WTC11 (cell line): ENCODE data around the gene PDIA2. TPM values are rescaled to one million over a fixed set of nuclear protein-coding genes. Genes with fewer than 3 reads are reported as not detected.
A peak's percentile ranks its signal among the peaks of the same experiment; 100 is the strongest.

Experiments
- ATAC-seq: fragments of 200-7000 bp; cut with Tn5 transposase; 2 replicates; pipeline ENCODE4 v1.10.0; 2021; ENCODE audit warnings: mild to moderate bottlenecking, moderate library complexity
- CTCF ChIA-PET: fragments of 300-600 bp; sonication (Branson Sonifier 250); formaldehyde crosslinking; loops from one replicate; lab custom pipeline; 2021; ENCODE audit warnings: antibody characterized with exemption; lab: Charles Lee
- POLR2A ChIA-PET: fragments of 350-600 bp; sonication (Branson Sonifier 250); formaldehyde crosslinking; loops from one replicate; lab custom pipeline; 2021; ENCODE audit warnings: antibody characterized with exemption; lab: Charles Lee
- DNase-seq: peaks from one replicate; pipeline ENCODE4 v3.0.0; 2021; ENCODE audit warnings: low spot score
- H3K27ac Mint-ChIP-seq: 2 replicates; pipeline ENCODE4 v1.8.0; 2021; ENCODE audit warnings: mixed read lengths
- H3K27me3 Mint-ChIP-seq: 2 replicates; pipeline ENCODE4 v1.8.0; 2021; ENCODE audit warnings: low read depth, mild to moderate bottlenecking, moderate library complexity, mixed read lengths
- H3K36me3 Mint-ChIP-seq: 2 replicates; pipeline ENCODE4 v1.8.0; 2021; ENCODE audit warnings: mixed read lengths
- H3K4me1 Mint-ChIP-seq: 2 replicates; pipeline ENCODE4 v1.8.0; 2022; ENCODE audit warnings: mixed read lengths
- H3K4me3 Mint-ChIP-seq: 2 replicates; pipeline ENCODE4 v1.8.0; 2021; ENCODE audit warnings: mild to moderate bottlenecking, moderate library complexity, mixed read lengths
- H3K9me3 Mint-ChIP-seq: 2 replicates; pipeline ENCODE4 v1.8.0; 2021; ENCODE audit warnings: mixed read lengths
- ELF4 ChIP-seq: sonication (generic); formaldehyde crosslinking; IDR thresholded peaks from 2 replicates; pipeline ENCODE4 v1.8.1; 2022; ENCODE audit warnings: low read depth, mild to moderate bottlenecking, moderate library complexity, missing genetic modification reagents
- GTF2I ChIP-seq: fragments of 250-450 bp; sonication (Bioruptor Pico); conservative IDR thresholded peaks from 2 replicates; pipeline ENCODE4 v1.4.0; 2021; ENCODE audit warnings: mild to moderate bottlenecking
- KAT7 ChIP-seq: sonication (generic); formaldehyde crosslinking; IDR thresholded peaks from 2 replicates; pipeline ENCODE4 v1.8.1; 2023; ENCODE audit warnings: missing genetic modification reagents, mild to moderate bottlenecking, borderline replicate concordance
- MLX ChIP-seq: sonication (generic); formaldehyde crosslinking; IDR thresholded peaks from 2 replicates; pipeline ENCODE4 v1.8.1; 2023; ENCODE audit warnings: mild to moderate bottlenecking, missing genetic modification reagents, moderate library complexity
- NFATC4 ChIP-seq: fragments of 250-450 bp; sonication (Bioruptor Pico); IDR thresholded peaks from 2 replicates; pipeline ENCODE4 v1.9.0; 2021; ENCODE audit warnings: mild to moderate bottlenecking
- RELA ChIP-seq: sonication (generic); formaldehyde crosslinking; IDR thresholded peaks from 2 replicates; pipeline ENCODE4 v1.8.1; 2022; ENCODE audit warnings: missing genetic modification reagents, mild to moderate bottlenecking, borderline replicate concordance
- RORB ChIP-seq: fragments of 250-450 bp; sonication (Bioruptor Pico); IDR thresholded peaks from 2 replicates; pipeline ENCODE4 v1.9.0; 2021; ENCODE audit warnings: mild to moderate bottlenecking
- SOX15 ChIP-seq: fragments of 250-450 bp; sonication (Bioruptor Pico); IDR thresholded peaks from 2 replicates; pipeline ENCODE4 v1.9.0; 2021; ENCODE audit warnings: mild to moderate bottlenecking
- ZNF121 ChIP-seq: sonication (generic); formaldehyde crosslinking; IDR thresholded peaks from 2 replicates; pipeline ENCODE4 v1.8.0; 2023; ENCODE audit warnings: missing genetic modification reagents
- ZNF138 ChIP-seq: sonication (generic); formaldehyde crosslinking; conservative IDR thresholded peaks from 2 replicates; pipeline ENCODE4 v1.8.1; 2022; ENCODE audit warnings: mild to moderate bottlenecking, moderate library complexity, missing genetic modification reagents
- ZNF512 ChIP-seq: sonication (generic); formaldehyde crosslinking; IDR thresholded peaks from 2 replicates; pipeline ENCODE4 v1.8.1; 2022; ENCODE audit warnings: missing genetic modification reagents, borderline replicate concordance
- total RNA-seq: library from RNA; stranded (reverse); gene quantifications from 3 replicates; pipeline ENCODE4 v1.2.3, GENCODE V29; 2021
- TF ChIP-seq, protein P1 (sequence below): sonication (generic); formaldehyde crosslinking; IDR thresholded peaks from 2 replicates; pipeline ENCODE4 v1.8.0; 2022; ENCODE audit warnings: missing genetic modification reagents
- TF ChIP-seq, protein P2 (sequence below): sonication (generic); formaldehyde crosslinking; IDR thresholded peaks from 2 replicates; pipeline ENCODE4 v1.8.0; 2022; ENCODE audit warnings: mild to moderate bottlenecking, missing genetic modification reagents
- TF ChIP-seq, protein P3 (sequence below): sonication (generic); formaldehyde crosslinking; IDR thresholded peaks from 2 replicates; pipeline ENCODE4 v1.8.1; 2023; ENCODE audit warnings: mild to moderate bottlenecking, missing genetic modification reagents, moderate library complexity
- TF ChIP-seq, protein P4 (sequence below): sonication (generic); formaldehyde crosslinking; IDR thresholded peaks from 2 replicates; pipeline ENCODE4 v1.8.1; 2023; ENCODE audit warnings: mild to moderate bottlenecking, missing genetic modification reagents
- TF ChIP-seq, protein P5 (sequence below): sonication (generic); formaldehyde crosslinking; IDR thresholded peaks from 2 replicates; pipeline ENCODE4 v1.8.0; 2022; ENCODE audit warnings: mild to moderate bottlenecking, missing genetic modification reagents
- TF ChIP-seq, protein P6 (sequence below): sonication (generic); formaldehyde crosslinking; IDR thresholded peaks from 2 replicates; pipeline ENCODE4 v1.8.1; 2022; ENCODE audit warnings: mild to moderate bottlenecking, missing genetic modification reagents, moderate library complexity, borderline replicate concordance

The PDIA2 gene
- total RNA-seq, 1 experiment from 2014 or later: 2.4 TPM

DNA sequence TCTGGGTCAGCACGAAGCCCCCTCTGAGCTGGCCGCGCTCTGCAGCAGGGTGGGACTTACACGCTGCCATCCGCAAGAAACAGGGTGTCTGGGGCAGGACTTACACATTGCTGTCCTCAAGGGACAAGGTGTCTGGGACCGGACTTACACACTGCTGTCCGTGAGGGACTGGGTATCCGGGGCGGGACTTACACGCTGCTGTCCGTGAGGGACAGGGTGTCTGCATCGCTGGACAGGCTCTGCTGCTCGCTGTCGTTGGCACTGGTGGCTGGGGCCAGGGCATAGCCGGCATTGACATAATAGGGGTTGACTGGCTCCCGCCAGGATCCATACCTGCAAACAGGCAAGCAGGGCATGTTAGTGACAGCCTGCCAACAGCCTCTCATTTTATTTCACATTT, 31.4 kb downstream of the PDIA2 start (continued):
- TF ChIP-seq GTF2I (CRISPR knock-in tag): no peak
- TF ChIP-seq ZNF121: no peak

GRCh38 chr16:314795-315299, 31.9 kb downstream of the PDIA2 start:
- Mint-ChIP-seq H3K27ac (0 out of 2 replicates have a peak overlapping the region, but pooled peaks have one; percentile 55), H3K36me3 (peaks cover 18% of the 10 kb centered on the region), H3K4me1 (peaks cover 15% of the 10 kb centered on the region), H3K4me3 (no peak overlapping the region), H3K9me3 (no peaks in the 10 kb centered on the region), H3K27me3 (no peaks in the 10 kb centered on the region)
- POLR2A ChIA-PET: no interaction called here
- no peak for ATAC-seq
- TF ChIP-seq, protein P1, sequence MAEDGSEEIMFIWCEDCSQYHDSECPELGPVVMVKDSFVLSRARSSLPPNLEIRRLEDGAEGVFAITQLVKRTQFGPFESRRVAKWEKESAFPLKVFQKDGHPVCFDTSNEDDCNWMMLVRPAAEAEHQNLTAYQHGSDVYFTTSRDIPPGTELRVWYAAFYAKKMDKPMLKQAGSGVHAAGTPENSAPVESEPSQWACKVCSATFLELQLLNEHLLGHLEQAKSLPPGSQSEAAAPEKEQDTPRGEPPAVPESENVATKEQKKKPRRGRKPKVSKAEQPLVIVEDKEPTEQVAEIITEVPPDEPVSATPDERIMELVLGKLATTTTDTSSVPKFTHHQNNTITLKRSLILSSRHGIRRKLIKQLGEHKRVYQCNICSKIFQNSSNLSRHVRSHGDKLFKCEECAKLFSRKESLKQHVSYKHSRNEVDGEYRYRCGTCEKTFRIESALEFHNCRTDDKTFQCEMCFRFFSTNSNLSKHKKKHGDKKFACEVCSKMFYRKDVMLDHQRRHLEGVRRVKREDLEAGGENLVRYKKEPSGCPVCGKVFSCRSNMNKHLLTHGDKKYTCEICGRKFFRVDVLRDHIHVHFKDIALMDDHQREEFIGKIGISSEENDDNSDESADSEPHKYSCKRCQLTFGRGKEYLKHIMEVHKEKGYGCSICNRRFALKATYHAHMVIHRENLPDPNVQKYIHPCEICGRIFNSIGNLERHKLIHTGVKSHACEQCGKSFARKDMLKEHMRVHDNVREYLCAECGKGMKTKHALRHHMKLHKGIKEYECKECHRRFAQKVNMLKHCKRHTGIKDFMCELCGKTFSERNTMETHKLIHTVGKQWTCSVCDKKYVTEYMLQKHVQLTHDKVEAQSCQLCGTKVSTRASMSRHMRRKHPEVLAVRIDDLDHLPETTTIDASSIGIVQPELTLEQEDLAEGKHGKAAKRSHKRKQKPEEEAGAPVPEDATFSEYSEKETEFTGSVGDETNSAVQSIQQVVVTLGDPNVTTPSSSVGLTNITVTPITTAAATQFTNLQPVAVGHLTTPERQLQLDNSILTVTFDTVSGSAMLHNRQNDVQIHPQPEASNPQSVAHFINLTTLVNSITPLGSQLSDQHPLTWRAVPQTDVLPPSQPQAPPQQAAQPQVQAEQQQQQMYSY (CRISPR knock-in tag): no peak
- TF ChIP-seq, protein P2, sequence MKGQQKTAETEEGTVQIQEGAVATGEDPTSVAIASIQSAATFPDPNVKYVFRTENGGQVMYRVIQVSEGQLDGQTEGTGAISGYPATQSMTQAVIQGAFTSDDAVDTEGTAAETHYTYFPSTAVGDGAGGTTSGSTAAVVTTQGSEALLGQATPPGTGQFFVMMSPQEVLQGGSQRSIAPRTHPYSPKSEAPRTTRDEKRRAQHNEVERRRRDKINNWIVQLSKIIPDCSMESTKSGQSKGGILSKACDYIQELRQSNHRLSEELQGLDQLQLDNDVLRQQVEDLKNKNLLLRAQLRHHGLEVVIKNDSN (CRISPR knock-in tag): no peak
- no peak for TF ChIP-seq ZNF512 (CRISPR knock-in tag)
- TF ChIP-seq, protein P3, sequence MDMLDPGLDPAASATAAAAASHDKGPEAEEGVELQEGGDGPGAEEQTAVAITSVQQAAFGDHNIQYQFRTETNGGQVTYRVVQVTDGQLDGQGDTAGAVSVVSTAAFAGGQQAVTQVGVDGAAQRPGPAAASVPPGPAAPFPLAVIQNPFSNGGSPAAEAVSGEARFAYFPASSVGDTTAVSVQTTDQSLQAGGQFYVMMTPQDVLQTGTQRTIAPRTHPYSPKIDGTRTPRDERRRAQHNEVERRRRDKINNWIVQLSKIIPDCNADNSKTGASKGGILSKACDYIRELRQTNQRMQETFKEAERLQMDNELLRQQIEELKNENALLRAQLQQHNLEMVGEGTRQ (CRISPR knock-in tag): no peak
- no peak for TF ChIP-seq RELA (CRISPR knock-in tag)
- no peak for TF ChIP-seq RORB
- TF ChIP-seq, protein P4, sequence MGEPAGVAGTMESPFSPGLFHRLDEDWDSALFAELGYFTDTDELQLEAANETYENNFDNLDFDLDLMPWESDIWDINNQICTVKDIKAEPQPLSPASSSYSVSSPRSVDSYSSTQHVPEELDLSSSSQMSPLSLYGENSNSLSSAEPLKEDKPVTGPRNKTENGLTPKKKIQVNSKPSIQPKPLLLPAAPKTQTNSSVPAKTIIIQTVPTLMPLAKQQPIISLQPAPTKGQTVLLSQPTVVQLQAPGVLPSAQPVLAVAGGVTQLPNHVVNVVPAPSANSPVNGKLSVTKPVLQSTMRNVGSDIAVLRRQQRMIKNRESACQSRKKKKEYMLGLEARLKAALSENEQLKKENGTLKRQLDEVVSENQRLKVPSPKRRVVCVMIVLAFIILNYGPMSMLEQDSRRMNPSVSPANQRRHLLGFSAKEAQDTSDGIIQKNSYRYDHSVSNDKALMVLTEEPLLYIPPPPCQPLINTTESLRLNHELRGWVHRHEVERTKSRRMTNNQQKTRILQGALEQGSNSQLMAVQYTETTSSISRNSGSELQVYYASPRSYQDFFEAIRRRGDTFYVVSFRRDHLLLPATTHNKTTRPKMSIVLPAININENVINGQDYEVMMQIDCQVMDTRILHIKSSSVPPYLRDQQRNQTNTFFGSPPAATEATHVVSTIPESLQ (CRISPR knock-in tag): no peak
- no peak for TF ChIP-seq NFATC4 (CRISPR knock-in tag)
- TF ChIP-seq ELF4 (CRISPR knock-in tag): no peak
- TF ChIP-seq MLX: no peak
- TF ChIP-seq, protein P5, sequence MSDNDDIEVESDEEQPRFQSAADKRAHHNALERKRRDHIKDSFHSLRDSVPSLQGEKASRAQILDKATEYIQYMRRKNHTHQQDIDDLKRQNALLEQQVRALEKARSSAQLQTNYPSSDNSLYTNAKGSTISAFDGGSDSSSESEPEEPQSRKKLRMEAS: no peak
- no peak for TF ChIP-seq GTF2I (CRISPR knock-in tag)
- TF ChIP-seq, protein P6, sequence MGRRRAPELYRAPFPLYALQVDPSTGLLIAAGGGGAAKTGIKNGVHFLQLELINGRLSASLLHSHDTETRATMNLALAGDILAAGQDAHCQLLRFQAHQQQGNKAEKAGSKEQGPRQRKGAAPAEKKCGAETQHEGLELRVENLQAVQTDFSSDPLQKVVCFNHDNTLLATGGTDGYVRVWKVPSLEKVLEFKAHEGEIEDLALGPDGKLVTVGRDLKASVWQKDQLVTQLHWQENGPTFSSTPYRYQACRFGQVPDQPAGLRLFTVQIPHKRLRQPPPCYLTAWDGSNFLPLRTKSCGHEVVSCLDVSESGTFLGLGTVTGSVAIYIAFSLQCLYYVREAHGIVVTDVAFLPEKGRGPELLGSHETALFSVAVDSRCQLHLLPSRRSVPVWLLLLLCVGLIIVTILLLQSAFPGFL (CRISPR knock-in tag): no peak
- no peak for TF ChIP-seq KAT7 (CRISPR knock-in tag)
- no peak for TF ChIP-seq ZNF138 (CRISPR knock-in tag)
- no peak for TF ChIP-seq SOX15
- DNase-seq: no peak
- CTCF ChIA-PET: no interaction called here
